ENCODE measurements around the gene PPP2R2C.

Gene PPP2R2C

DNA sequence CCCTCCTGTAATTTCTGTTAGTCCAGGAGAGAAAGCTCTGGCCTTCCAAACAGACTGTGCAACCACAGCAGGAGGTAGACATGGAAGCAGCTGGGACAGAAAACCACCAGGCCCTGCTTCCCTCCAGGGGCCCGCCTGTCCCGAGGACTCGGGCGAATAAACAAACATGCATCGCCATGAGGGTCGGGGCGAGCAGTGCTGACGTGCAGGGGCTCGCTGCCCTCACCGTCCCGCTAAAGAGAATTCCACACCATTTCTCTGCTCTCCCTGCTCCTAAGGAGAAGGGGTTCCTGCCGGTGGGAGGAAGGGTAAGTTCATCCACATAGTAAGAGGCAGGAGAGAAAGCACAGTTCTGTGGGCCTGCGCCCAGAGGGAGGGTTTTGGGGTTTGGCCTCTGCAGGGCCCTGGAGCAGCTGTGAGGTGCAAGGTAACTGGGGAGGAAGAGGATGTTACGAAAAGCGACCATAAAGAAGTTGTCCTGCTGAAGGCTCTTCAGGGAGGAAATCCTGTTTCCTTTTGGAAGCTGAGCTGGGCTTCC is 147.9 kb downstream of the PPP2R2C start:
- DNase-seq = no peak

- DNase-seq = no peak
These were observed 149.4 kb downstream of the PPP2R2C start for GRCh38 chr4:6322761-6323566.

DNA sequence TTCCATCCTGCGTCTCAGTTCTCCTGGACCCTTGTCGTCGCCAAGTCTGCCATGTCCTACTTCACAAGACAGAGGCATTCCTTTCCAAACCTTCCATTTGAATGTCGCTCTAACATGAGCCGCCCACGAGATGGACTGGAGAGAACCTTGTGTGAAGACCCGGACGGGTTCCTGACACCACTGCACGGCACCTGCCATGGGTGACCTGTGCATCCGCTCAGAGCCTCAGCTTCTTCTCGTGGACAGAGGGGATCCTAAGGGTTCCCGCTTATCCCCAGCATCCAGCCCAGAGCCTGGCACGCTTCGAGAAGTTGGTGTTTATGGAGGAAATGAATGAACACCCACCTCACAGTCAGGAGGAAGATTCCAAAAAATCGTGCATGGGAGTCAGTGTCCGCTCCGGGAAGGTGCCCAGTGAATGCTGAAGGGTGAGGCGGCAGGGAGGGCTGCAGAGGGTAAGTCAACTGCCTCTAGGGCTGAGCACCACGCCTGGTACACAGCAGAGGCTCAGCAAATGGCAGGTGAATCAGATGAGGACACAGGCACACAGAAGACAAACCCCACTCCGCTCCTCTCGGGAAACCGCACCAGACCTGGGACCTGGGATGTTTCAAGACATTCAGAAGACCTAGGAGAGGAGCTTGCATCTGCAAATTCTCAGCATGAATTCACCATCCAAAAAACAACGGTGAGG is 150.2 kb downstream of the PPP2R2C start:
- no peak for DNase-seq

GRCh38 chr4:6321361-6321760 is 151.1 kb downstream of the PPP2R2C start:
- DNase-seq = no peak

- DNase-seq = no peak
These were observed 151.8 kb downstream of the PPP2R2C start for GRCh38 chr4:6320663-6321062.

DNA sequence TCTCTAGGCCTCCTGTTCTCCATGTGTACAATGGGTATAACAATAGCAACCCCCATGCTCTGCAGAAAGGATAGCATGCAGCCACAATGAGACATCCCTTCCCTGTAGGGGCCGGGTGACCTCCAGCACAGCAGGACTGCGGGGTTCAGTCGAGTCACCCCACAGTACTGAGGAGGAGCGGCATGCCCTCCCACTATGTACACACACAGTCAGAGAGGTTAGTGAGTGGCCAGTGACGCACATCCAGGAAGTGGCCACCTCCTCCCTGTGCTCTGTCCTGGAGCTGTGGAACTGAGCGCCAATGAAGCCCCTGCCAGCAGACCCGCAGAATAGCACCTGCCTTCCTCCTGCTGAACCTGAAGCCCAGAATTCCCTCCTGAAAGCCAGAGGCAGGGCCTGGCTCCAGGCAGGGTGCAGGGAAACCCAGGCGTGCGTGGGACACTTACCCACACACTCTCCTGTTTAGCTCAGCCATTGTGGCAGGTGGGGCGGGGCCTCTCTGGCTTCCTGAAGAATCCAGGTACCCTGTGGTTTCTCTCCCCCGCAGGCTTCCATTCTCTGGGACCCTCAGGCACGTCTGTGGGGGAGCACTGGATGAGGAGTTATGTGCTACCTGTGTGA is 152.8 kb downstream of the PPP2R2C start:
- no peak for DNase-seq

DNA sequence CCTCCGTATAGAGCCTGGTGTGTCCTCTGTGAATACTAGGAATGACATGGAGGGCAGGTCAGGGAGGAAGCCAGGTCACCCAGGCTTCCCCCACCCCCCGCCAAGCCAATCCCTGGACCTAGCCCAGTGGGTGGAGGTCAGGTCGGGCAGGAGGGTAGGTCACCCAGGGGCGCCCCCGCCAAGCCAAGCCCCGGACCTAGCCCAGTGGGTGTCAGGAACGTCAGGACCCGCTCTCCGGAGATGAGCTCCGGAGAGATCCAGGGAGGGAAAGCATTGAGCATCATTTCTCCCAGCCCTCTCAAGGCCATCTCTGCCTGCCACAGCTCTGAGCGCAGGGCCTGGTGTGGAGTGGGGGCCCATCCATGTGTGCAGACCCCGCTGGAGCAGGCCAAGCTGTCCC is 154.2 kb downstream of the PPP2R2C start:
- no peak for DNase-seq

GRCh38 chr4:6316461-6317003 is 155.9 kb downstream of the PPP2R2C start:
- no peak for DNase-seq

- DNase-seq = no peak
These were observed 159.2 kb downstream of the PPP2R2C start for GRCh38 chr4:6313216-6313615.

GRCh38 chr4:6309777-6310176 is 162.6 kb downstream of the PPP2R2C start:
- DNase-seq = no peak

- no peak for DNase-seq
These were observed 163.3 kb downstream of the PPP2R2C start for GRCh38 chr4:6308899-6309643.

DNA sequence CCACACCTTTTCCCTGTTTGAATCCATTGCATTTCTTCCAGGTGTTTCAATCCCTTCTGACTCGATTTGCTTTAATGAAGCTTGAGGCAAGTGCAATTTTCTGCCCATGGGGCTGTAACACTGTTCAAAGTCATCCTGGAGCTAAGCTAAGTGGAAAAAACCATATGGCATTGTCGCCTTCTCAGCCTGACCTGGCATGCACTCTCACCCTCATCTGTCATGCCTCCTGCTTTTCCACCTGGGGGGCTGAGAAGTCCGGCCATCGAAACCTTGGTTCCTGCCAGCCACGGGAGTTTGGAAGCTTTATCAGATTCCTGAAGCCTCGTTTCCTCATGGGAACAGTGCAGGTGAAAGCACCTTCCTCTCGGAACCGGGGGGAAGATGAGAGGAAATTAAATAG is 164.5 kb downstream of the PPP2R2C start:
- DNase-seq = no peak

- DNase-seq = no peak
These were observed 165.2 kb downstream of the PPP2R2C start for GRCh38 chr4:6307230-6307629.

GRCh38 chr4:6306299-6306698 is 166.1 kb downstream of the PPP2R2C start:
- DNase-seq = no peak

DNA sequence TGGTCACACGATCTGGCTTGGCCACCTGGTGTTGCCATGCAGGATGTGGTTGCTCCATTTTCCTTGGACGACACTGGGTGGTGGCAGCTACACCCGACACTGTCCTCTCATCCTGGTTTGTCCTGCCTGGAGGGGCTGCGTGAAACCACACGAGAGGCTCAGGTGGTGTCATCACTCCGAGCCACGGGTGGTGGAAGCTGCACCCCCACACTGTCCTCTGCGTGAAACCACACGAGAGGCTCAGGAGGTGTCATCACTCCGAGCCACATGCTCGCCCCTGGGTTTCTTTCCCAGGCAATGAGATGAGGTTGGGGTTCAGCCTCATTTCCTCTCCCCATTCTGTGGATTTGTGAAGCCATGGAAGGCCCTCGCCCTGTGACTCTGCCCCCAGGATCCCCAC is 168.5 kb downstream of the PPP2R2C start:
- no peak for DNase-seq

GRCh38 chr4:6302869-6303268 is 169.5 kb downstream of the PPP2R2C start:
- DNase-seq = no peak

- no peak for DNase-seq
These were observed 170.5 kb downstream of the PPP2R2C start for GRCh38 chr4:6301732-6302442.

- DNase-seq = no peak
These were observed 171.2 kb downstream of the PPP2R2C start for GRCh38 chr4:6301051-6301731.

DNA sequence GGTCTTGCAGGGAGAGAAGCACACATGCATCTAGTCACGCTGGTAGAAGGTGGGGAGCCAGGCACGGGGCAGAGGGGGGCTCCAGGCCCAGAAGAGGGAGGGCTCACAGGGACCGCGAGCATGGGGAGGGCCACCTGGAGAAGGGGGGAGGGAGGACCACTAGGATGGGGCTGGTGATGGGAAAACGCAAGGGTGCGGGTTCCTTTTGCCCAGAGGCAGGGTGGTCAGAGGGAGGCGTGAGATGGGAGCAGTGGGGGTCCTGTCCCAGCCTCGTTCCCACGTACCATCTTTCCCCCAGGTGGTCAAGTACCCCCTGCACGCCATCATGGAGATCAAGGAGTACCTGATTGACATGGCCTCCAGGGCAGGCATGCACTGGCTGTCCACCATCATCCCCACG is 172.1 kb downstream of the PPP2R2C start:
- DNase-seq = no peak

GRCh38 chr4:6299875-6300274 is 172.5 kb downstream of the PPP2R2C start:
- DNase-seq = no peak

- DNase-seq = no peak
These were observed 173.6 kb downstream of the PPP2R2C start for GRCh38 chr4:6298852-6299251.

Data from KG1 (cell line).